ENCODE measurements around the gene HOXD8.

Gene HOXD8

DNA sequence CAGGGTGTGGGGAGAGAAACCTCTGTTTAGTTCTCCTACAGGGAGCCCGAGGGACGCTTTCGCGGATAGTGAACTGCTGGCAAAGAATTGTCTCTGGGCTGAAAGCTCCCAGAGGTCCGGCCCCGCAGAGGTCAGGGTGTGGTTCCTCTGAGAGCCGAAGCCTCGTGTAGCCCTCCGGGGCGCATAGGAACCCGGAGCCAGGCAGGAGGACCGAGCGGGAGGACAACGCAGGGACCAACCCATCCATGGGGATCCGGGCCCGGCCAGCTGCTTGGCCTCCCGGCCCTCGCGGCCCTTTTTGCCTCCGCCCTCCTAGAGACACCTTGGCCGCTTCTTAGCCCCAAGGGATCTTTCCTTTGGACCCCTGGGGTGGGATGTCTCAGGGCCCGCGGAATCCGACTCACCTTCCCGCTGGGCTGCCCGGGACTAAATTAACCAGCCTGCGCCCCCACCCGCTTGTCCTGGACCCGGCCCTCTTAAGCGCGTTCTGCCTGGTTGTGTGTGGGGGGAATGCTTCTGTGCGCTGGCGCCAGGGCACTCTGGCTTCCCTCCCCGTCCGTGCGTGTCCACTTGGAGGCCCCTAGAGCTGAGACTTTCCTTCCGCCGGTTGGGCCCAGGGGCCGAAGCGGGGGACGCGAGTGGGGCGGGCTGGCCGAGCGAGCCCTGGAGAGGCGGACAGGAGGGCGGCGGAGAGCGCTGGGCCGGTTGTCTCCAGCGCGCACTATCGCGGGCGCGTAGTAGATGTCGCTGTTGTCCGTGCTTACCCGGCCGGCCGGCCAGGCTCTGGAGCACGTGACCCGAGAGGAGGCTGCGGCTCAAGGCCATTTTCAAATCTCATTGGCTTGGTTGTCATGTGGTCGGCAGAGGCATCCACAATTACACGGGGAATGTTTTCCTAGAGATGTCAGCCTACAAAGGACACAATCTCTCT lies 13.4 kb upstream of the HOXD8 start, which contains the start of gene HOXD10:
Gene HOXD10 (plus strand): TSS at position 896 of the 931 bp plus-strand sequence. CDS start 56 bp downstream, outside the sequence.
- DNase-seq (ENCODE audit: low spot score), result peak; percentile 92

DNA sequence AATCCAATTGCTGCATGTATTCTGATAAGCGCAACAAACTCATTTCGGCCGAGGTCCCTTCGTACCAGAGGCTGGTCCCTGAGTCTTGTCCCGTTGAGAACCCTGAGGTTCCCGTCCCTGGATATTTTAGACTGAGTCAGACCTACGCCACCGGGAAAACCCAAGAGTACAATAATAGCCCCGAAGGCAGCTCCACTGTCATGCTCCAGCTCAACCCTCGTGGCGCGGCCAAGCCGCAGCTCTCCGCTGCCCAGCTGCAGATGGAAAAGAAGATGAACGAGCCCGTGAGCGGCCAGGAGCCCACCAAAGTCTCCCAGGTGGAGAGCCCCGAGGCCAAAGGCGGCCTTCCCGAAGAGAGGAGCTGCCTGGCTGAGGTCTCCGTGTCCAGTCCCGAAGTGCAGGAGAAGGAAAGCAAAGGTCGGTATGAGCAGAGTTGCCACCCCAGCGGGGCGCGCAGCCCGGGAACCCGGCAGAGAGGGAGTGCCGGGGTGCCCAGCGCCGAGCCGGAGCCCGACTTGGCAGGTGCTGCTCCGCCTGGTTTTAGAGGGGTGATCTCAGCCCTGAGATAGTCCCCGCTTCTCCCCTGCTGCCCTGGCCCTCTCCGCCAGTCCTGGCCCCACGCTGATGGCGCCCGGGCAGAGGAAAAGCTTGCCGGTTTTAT lies 12.2 kb upstream of the HOXD8 start:
- DNase-seq (ENCODE audit: low spot score), result no peak

GRCh38 chr2:176117823-176118371 lies 11.6 kb upstream of the HOXD8 start:
- DNase-seq (ENCODE audit: low spot score), result no peak

DNA sequence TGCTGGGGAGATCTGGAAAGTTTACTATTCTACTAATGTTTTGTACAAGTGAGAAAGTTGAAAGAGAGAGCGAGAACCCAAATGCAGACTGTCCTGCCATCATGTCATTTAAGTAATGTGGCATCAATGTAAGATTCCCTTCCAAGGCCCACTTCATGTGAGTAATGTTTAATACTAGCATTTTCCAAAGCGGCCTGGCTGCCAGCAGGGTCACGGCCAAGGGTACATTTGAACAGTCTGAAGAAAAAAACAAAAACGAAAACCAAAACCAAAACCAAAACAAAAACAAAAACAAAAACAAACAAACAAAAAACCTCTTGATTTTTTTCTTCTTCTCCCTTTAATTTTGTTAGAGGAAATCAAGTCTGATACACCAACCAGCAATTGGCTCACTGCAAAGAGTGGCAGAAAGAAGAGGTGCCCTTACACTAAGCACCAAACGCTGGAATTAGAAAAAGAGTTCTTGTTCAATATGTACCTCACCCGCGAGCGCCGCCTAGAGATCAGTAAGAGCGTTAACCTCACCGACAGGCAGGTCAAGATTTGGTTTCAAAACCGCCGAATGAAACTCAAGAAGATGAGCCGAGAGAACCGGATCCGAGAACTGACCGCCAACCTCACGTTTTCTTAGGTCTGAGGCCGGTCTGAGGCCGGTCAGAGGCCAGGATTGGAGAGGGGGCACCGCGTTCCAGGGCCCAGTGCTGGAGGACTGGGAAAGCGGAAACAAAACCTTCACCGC lies 10.7 kb upstream of the HOXD8 start:
- no peak for DNase-seq (ENCODE audit: low spot score)

DNA sequence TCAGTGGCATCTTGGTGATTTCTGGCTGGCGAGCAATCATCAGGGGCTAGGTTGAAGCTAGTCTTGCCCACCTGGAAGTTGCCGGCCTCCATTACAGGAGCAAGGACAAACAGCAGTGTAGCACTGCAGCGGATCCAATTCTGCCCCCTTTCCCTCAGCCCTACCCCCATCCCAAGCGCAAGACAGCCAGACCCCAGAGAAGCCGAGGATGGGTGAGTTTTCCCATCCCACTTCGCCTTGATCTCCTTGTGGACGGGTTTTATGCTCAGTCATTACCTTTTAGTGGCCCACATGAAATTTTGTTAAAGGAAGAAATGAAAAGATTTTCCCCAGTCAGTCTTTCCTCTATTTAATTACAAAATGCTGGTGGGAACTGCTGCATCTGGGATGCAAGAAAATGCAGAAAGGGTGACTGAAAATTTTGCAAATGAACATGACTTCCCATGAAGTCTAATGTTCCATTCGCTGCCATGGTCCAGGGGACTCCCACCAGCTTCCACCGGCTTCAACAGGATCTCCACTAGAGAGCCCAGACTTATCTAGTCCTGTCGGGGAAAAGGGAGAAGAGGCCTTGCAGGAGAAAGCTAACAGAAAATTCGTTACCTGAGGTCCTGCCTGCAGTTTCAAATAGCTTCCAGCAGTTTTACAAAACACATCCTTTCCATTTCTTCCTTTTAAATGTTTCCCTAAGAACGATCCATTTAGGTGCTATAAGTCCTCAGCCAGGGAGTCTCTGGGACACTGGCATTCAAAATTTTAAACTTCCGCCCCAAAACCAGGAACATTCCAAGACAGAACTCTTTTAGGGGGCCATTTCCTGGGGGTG lies 8.9 kb upstream of the HOXD8 start:
- peak; percentile 52 for DNase-seq (ENCODE audit: low spot score)

DNA sequence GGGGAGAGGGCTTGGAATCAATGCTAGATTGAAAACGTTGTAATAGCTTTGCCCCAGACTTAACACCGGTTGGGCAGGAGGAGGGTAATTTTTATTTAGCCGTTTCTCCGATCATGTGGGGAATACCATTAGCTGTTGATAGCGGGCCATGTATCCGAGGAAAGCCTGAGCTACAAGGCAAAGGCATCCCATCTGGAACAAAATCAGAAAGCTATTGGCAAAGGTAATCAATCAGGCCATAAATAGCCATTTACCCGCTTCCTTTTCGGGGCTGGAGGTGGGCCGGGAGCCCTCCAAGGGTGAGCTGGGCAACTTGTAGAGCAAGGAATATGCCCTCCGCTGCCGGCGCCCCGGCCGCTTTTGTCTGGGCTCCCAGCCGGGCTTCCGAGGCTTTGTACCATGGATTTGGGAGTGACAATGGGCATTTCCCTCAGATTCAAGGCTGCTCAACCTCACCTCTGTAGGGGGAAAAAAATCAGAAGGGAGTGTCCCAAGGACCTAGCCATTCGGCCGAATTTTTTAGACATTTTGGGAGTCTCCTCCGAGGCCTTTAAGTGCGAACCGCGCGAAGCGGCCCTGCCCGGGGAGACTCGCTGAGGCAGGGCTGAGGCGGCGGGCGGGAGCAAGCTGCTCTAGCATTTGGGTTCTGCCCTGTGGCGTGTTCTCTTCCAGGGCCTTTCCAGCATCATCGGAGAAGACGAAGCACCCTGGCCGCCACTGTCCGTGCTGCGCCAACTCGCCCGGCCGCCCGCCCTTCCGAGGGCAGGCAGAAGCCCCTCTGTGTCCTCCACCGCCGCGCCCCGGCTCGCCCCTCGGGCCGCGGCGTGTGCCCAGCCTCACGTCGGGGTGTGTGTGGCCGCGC lies 8.1 kb upstream of the HOXD8 start:
- no peak for DNase-seq (ENCODE audit: low spot score)

DNA sequence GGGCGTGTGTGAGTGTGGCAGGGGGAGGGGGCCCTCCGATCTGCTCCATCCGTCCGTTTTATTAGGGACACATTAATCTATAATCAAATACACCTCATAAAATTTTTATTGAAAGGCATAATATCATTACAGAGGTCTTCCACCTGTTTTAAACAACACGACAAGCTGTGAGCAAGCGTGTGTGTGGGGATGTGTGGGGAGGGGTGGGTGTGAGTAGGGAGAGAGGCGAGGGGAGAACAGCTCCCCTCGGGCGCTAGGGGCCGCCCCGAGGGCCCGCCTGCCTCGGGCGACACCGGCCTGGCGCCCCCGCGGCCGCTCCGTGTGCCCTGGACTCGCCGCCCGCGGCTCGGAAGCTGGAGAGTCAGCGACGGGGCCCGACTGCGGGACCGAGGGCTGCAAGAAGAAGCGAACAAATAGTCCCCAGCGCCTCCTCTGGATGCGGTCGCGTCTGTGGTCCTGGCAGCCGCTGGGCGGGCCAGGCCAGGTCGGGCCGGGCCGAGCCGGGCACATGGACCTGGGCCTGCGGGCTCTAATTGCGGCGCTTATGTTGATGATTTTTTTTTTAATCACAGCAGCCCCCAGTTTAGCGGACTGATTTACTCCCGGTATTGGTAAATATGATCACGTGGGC lies 7.3 kb upstream of the HOXD8 start:
- peak; percentile 84 for DNase-seq (ENCODE audit: low spot score)

GRCh38 chr2:176122683-176123410 lies 6.7 kb upstream of the HOXD8 start, which contains the start of gene HOXD9:
TSS of gene HOXD9 (plus strand) at chr2:176122719. CDS start at chr2:176122769, 50 bp downstream.
- peak; percentile 77 for DNase-seq (ENCODE audit: low spot score)

DNA sequence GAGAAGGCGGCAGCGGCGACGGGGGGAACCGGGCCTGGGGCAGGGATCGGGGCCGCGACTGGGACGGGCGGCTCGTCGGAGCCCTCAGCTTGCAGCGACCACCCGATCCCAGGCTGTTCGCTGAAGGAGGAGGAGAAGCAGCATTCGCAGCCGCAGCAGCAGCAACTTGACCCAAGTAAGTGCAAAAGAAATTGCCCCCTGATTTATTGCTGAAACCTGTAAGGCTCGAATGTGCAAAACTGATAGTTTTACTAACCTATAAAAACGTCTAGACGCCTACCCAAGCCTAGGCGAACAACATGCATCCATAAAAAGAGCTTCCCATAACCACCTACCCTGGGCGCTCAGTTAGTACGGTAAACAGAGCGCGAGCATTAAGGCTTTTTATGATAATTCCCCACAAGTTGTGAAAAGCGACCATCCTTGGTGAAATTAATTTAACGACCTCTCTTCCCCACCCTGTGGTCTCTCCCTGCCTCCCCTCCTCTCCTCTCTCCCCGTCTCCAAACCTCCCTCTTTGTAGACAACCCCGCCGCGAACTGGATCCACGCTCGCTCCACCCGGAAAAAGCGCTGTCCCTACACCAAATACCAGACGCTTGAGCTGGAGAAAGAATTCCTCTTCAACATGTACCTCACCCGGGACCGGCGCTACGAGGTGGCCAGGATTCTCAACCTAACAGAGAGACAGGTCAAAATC lies 5.9 kb upstream of the HOXD8 start:
- no peak for DNase-seq (ENCODE audit: low spot score)

- no peak for DNase-seq (ENCODE audit: low spot score)
Observed at GRCh38 chr2:176124110-176124946, 5.2 kb upstream of the HOXD8 start.

GRCh38 chr2:176124947-176125771 lies 4.3 kb upstream of the HOXD8 start:
- DNase-seq (ENCODE audit: low spot score), result no peak

- DNase-seq (ENCODE audit: low spot score), result no peak
Observed at GRCh38 chr2:176125772-176126054, 3.8 kb upstream of the HOXD8 start.

GRCh38 chr2:176126929-176127773 lies 2.4 kb upstream of the HOXD8 start:
- no peak for DNase-seq (ENCODE audit: low spot score)

DNA sequence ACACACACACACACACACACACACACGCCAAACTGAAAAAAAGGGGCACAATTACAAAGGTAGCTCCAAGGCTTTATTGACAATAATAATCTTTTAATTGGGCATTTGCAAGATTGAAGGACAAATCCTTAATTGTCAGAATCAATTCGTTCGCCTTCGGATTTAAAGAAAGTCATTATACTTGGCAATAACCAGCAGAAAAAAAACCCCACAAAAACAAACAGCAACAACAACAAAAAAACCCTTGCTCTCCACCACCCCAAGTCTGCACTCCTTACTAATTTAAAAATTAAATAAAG lies 1.8 kb upstream of the HOXD8 start:
- no peak for DNase-seq (ENCODE audit: low spot score)

DNA sequence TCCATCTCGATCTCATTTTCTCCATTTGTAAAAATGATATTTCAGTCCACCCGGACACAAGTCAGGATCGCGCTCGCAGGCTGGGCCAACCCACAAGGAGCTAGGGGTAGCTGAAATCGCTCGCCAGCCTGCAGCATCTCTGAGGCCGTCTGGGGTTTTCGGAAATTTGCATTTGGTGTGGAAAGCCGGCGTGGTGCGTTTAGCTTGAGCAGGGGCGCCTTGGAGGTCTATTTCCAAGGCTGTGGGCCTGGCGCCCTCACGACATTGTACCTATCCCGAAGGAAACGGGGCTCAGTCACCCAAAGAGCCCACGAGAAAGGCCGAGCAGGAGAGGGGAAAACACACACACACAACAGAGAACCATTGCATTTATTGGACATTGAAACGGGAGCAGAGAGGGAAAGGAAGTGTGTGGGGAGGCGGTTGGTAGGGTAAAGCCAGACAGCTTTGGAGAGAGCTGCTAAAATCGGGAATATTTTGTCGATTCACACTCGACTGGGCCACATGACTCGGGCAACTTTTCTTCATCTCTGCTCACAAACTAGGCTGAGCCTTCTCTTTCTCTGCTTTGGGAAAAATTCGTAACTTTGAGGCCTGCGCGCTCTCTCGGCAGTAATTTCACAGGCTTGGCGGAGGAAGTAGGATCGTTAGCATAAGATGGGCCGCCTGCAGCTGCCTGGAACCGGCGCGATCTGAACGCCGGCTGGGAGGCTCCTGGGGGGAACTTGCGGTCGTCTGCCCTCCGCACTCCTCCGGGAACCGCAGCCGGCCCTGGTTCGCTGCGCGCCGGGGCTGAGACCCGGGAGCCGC lies 1.1 kb upstream of the HOXD8 start:
- DNase-seq (ENCODE audit: low spot score), result no peak
